ENCODE measurements around the gene BCORL1. TPM values are rescaled to one million over a fixed set of nuclear protein-coding genes. Genes with fewer than 3 reads are reported as not detected.

The BCORL1 gene
- total RNA-seq, 1 donor from 2014 or later, result 24.0 TPM

DNA sequence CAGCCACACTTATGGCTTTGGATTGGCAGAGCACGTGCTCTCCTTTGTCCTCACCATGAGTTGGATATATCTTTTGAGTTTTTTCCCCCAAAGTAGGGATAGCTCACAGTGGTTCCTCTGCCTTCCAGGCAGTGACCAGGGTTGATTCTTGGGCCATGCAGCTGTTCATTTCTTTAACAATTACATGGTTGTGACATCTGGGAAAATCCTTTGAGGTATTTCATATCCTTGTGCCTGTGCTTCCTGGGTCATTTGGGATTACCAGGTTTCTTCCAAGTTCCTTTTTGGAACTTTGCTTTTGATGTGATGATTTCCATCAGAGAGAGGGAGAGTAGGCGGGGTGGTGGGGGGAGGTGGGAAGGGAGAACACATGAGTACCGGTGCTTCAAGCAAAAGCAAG is 15.6 kb downstream of the BCORL1 start:
- H3K27ac Mint-ChIP-seq, result no peak overlapping the region
- no peak for DNase-seq (ENCODE audit: extremely low spot score, unreplicated experiment)
- H3K27me3 Mint-ChIP-seq, result no peaks in the 10 kb centered on the region
- H3K4me3 Mint-ChIP-seq, result no peak overlapping the region
- TF ChIP-seq, protein P1, sequence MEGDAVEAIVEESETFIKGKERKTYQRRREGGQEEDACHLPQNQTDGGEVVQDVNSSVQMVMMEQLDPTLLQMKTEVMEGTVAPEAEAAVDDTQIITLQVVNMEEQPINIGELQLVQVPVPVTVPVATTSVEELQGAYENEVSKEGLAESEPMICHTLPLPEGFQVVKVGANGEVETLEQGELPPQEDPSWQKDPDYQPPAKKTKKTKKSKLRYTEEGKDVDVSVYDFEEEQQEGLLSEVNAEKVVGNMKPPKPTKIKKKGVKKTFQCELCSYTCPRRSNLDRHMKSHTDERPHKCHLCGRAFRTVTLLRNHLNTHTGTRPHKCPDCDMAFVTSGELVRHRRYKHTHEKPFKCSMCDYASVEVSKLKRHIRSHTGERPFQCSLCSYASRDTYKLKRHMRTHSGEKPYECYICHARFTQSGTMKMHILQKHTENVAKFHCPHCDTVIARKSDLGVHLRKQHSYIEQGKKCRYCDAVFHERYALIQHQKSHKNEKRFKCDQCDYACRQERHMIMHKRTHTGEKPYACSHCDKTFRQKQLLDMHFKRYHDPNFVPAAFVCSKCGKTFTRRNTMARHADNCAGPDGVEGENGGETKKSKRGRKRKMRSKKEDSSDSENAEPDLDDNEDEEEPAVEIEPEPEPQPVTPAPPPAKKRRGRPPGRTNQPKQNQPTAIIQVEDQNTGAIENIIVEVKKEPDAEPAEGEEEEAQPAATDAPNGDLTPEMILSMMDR (conservative IDR thresholded peaks at IDR 0.05), result no peak
- no peaks in the 10 kb centered on the region for H3K9me3 Mint-ChIP-seq
- peaks cover 3% of the 10 kb centered on the region for H3K36me3 Mint-ChIP-seq
- H3K4me1 Mint-ChIP-seq (ENCODE audit: unreplicated experiment), result no peaks in the 10 kb centered on the region

DNA sequence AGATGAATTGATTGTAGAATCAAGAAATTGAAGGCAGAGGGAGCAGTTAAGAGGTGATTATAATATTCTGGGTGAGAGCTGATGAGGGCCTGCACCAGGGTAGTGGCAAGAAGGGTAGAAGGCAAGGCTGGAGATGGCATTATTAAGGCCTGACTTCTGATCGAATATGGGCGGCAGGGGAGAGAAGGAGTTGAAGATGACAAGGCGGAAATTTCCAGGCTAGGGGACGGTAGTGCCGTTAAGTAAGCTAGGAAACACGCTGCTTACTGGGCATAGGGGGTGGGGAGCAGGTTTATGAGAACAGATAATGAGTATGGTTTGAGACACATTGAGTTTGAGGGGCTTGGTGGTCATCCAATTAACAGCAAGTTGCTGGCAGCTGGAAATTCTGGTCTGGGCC is 19.5 kb downstream of the BCORL1 start:
- H3K27ac Mint-ChIP-seq, result no peak overlapping the region
- H3K4me3 Mint-ChIP-seq, result no peak overlapping the region
- H3K9me3 Mint-ChIP-seq, result peaks cover 1% of the 10 kb centered on the region
- H3K36me3 Mint-ChIP-seq, result peaks cover 14% of the 10 kb centered on the region
- TF ChIP-seq, protein P1 (conservative IDR thresholded peaks at IDR 0.05), result no peak
- no peaks in the 10 kb centered on the region for H3K27me3 Mint-ChIP-seq
- DNase-seq (ENCODE audit: extremely low spot score, unreplicated experiment), result no peak
- H3K4me1 Mint-ChIP-seq (ENCODE audit: unreplicated experiment), result no peaks in the 10 kb centered on the region

DNA sequence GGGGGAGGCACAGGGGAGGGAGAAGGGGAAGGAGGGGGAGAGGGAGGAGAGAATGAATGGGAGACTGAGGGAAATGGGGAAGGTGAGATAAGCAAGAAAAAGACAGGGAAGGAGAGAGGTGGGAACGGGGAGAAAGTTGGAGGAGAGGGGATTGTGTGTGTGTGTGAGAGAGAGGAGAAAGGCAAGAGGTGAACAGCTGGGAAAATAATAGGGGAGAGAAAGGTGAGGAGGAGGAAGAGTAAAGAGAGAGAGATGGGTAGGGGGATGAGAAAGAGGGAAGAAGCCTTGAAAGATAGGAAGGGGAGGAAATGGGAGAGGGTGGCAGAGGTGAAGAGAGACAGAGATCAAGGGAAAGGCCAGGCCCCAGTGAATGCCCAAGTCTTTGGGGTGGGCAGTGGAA is 20.1 kb downstream of the BCORL1 start:
- no peaks in the 10 kb centered on the region for H3K27me3 Mint-ChIP-seq
- H3K36me3 Mint-ChIP-seq, result peaks cover 18% of the 10 kb centered on the region
- DNase-seq (ENCODE audit: extremely low spot score, unreplicated experiment), result no peak
- no peak overlapping the region for H3K27ac Mint-ChIP-seq
- H3K9me3 Mint-ChIP-seq, result peaks cover 4% of the 10 kb centered on the region
- no peaks in the 10 kb centered on the region for H3K4me1 Mint-ChIP-seq (ENCODE audit: unreplicated experiment)
- TF ChIP-seq, protein P1 (conservative IDR thresholded peaks at IDR 0.05), result no peak
- H3K4me3 Mint-ChIP-seq, result no peak overlapping the region

DNA sequence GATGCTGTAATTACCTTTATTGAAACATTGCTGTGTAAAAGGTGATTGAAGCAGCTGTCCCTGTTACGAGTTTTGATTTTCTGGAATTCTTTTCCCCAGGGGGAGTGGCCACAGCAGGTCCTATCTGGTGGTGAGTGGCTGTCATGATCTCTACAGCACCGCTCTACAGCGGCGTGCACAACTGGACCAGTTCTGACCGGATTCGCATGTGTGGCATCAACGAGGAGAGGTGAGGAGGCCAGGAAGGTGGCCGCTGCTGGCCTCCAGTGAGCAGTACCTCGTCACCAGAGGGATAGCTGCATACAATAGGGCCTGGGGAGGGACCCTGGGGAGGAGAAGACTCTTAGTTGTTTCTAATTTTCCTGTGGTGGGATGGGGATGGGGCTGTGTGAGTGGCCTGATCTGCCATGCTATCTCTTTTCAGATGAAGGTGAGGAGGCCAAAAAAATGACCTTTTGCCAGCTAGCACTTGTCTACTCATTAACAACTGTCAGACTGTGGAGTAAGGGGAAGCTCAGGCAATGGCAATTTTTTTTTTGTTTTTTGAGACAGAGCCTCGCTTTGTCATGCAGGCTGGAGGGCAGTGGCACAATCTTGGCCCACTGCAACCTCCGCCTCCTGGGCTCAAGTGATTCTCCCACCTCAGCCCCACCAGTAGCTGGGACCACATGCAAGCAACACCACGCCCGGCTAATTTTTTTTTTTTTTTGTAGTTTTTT is 22.8 kb downstream of the BCORL1 start:
- no peak for DNase-seq (ENCODE audit: extremely low spot score, unreplicated experiment)
- no peaks in the 10 kb centered on the region for H3K4me1 Mint-ChIP-seq (ENCODE audit: unreplicated experiment)
- no peaks in the 10 kb centered on the region for H3K27me3 Mint-ChIP-seq
- H3K9me3 Mint-ChIP-seq, result peaks cover 4% of the 10 kb centered on the region
- no peak overlapping the region for H3K4me3 Mint-ChIP-seq
- TF ChIP-seq, protein P1 (conservative IDR thresholded peaks at IDR 0.05), result no peak
- peaks cover 18% of the 10 kb centered on the region for H3K36me3 Mint-ChIP-seq
- no peak overlapping the region for H3K27ac Mint-ChIP-seq

DNA sequence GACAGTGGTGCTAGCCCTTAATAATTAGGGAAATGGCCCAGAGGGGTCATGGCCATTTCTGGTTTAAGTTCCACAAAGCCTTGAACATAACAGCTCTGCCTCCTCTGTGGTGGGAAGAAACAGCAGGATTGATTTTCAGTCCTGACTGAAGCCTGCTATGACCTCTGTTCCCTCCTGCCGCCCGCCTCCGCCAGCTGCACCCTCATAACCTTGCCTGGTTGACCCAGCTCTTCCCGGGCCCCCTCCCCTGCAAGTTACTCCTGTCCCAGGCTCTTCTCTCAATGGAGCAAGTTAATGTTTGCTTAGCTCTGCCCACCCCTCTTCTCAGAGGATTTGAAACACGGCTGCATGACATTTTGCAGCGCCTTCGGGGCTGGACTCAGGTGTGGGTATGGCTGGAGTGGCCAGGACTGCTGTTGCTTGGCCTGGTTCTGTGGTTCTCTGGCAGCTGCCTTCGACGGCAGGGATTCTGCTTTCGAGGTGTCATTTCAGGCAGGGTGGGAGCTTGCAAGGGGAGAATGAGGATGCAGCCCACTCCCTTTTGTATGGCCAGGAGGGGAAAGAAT is 27.3 kb downstream of the BCORL1 start:
- DNase-seq (ENCODE audit: extremely low spot score, unreplicated experiment), result no peak
- Mint-ChIP-seq H3K27ac (no peak overlapping the region), H3K4me1 (ENCODE audit: unreplicated experiment) (no peaks in the 10 kb centered on the region), H3K27me3 (no peaks in the 10 kb centered on the region), H3K36me3 (peaks cover 20% of the 10 kb centered on the region), H3K4me3 (no peak overlapping the region), H3K9me3 (peaks cover 4% of the 10 kb centered on the region)
- TF ChIP-seq, protein P1 (conservative IDR thresholded peaks at IDR 0.05), result no peak

Data from type B pancreatic cell (in vitro differentiated cells).